Common myeloid progenitor, CD34-positive (primary cell): Measurements from ENCODE around the gene IQCF5. TPM values are rescaled to one million over a fixed set of nuclear protein-coding genes. Genes with fewer than 3 reads are reported as not detected.
"Not testable (repeated sequence)": the region's sequence is repeated elsewhere in the genome, so short reads cannot be mapped to it uniquely, and the experiment has no call there.

ENCODE experiments used
- CTCF ChIA-PET: fragments of 350-600 bp; sonication (Branson Sonifier 250); formaldehyde crosslinking; loops from one replicate; lab custom pipeline; 2021; ENCODE audit warnings: antibody characterized with exemption; lab: Charles Lee
- POLR2A ChIA-PET: fragments of 350-600 bp; sonication (Branson Sonifier 250); formaldehyde crosslinking; loops from one replicate; lab custom pipeline; 2021; ENCODE audit warnings: antibody characterized with exemption; lab: Charles Lee
- DNase-seq, 3 donors: peaks; one replicate each; pipeline versions ENCODE4 v3.0.0 to v3.0.0-alpha.2; 2013
- H3K27ac ChIP-seq, 2 experiments: 1 replicate in 1 of 2; 2 replicates in 1 of 2; pipeline ENCODE4 v1.7.0; 2013; ENCODE audit warnings: inconsistent platforms in 2 of 2, low read length in 2 of 2, mild to moderate bottlenecking in 2 of 2, low read depth in 1 of 2, moderate library complexity in 1 of 2; ENCODE audit not compliant: severe bottlenecking in 2 of 2, insufficient read depth in 1 of 2, poor library complexity in 1 of 2
- H3K27me3 ChIP-seq, 5 experiments: replicated peaks in 2 of 5; 1 replicate in 3 of 5; 2 replicates in 2 of 5; pipeline versions ENCODE4 v1.6.1 to v1.7.0; 2013; ENCODE audit warnings: low read length in 4 of 5, mild to moderate bottlenecking in 2 of 5, moderate library complexity in 2 of 5, inconsistent platforms in 1 of 5; ENCODE audit not compliant: insufficient read depth in 5 of 5, control insufficient read depth in 4 of 5
- H3K36me3 ChIP-seq, 4 experiments: 1 replicate in 2 of 4; 2 replicates in 2 of 4; pipeline versions ENCODE4 v1.6.1 to v1.7.0; 2013; ENCODE audit warnings: low read length in 3 of 4, control low read depth in 1 of 4, mild to moderate bottlenecking in 1 of 4; ENCODE audit not compliant: control insufficient read depth in 4 of 4, insufficient read depth in 4 of 4
- H3K4me1 ChIP-seq, 4 experiments: 1 replicate in 3 of 4; 2 replicates in 1 of 4; pipeline versions ENCODE4 v1.6.1 to v1.7.1; 2013; ENCODE audit warnings: low read length in 3 of 4, mild to moderate bottlenecking in 3 of 4, control low read depth in 1 of 4, inconsistent platforms in 1 of 4, moderate library complexity in 1 of 4; ENCODE audit not compliant: control insufficient read depth in 4 of 4, insufficient read depth in 4 of 4; ENCODE audit errors: control extremely low read depth in 1 of 4
- H3K4me3 ChIP-seq, 7 experiments: 1 replicate in 4 of 7; 2 replicates in 3 of 7; pipeline versions ENCODE4 v1.5.1 to v1.7.0; 2013; ENCODE audit warnings: mild to moderate bottlenecking in 7 of 7, low read length in 6 of 7, moderate library complexity in 6 of 7, inconsistent platforms in 2 of 7, low read depth in 2 of 7, control low read depth in 1 of 7; ENCODE audit not compliant: insufficient read depth in 4 of 7, control insufficient read depth in 1 of 7; ENCODE audit errors: extremely low read depth in 1 of 7
- H3K9me3 ChIP-seq, 5 experiments: 1 replicate in 4 of 5; 2 replicates in 1 of 5; pipeline versions ENCODE4 v1.6.1 to v1.7.1; 2013; ENCODE audit warnings: low read length in 4 of 5, mild to moderate bottlenecking in 2 of 5, inconsistent platforms in 1 of 5, low read depth in 1 of 5, moderate library complexity in 1 of 5; ENCODE audit not compliant: control insufficient read depth in 4 of 5, insufficient read depth in 2 of 5; ENCODE audit errors: control extremely low read depth in 1 of 5
- WGBS: methylation state at CpG from one replicate; pipeline ENCODE4 v1.1.5; 2013; ENCODE audit not compliant: insufficient coverage; 5-methylcytosine and 5-hydroxymethylcytosine counted together
- polyA plus RNA-seq: library from polyadenylated mRNA; unstranded; fragments of 120-200 nt; gene quantifications from one replicate; pipeline ENCODE4 v1.2.1, GENCODE V29; 2013

IQCF5 gene
- polyA plus RNA-seq: not detected

- POLR2A ChIA-PET: no interaction called here
- no peaks in the 10 kb centered on the region for H3K36me3 ChIP-seq
- CTCF ChIA-PET: no interaction called here
- H3K9me3 ChIP-seq: no peaks in the 10 kb centered on the region
- no peak for DNase-seq
- 95% methylated on average over 4 of the region's 4 CpGs for WGBS
- no peak within 1 kb of the TSS for H3K27ac ChIP-seq
- H3K27me3 ChIP-seq: peaks cover 0 to 9% (median 5%) of the 10 kb centered on the region in 5 experiments
- no peaks in the 10 kb centered on the region for H3K4me1 ChIP-seq
- H3K4me3 ChIP-seq: no peak within 1 kb of the TSS
Measured at GRCh38 chr3:51875501-51875900, at the start of gene IQCF5. Gene IQCF5, minus strand, starts transcription at chr3:51875601. Its CDS starts 70 bp downstream, at chr3:51875531.

- ChIA-PET CTCF (interaction anchor here (0.6 to 1.4 kb wide), 2 partner anchors 12 to 1072 kb away, joined by 3 read pairs; no protein-coding TSS in a partner anchor), POLR2A (no interaction called here)
Measured at GRCh38 chr3:51921081-51921578, 45.7 kb upstream of the IQCF5 start.

GRCh38 chr3:51916418-51916817 is 41.0 kb upstream of the IQCF5 start:
- Histone ChIP-seq H3K4me1 (no peaks in the 10 kb centered on the region), H3K36me3 (no peaks in the 10 kb centered on the region), H3K9me3 (no peaks in the 10 kb centered on the region), H3K4me3 (no peak overlapping the region), H3K27ac (no peak overlapping the region), H3K27me3 (peaks cover 0 to 2% (median 0%) of the 10 kb centered on the region in 5 experiments)
- DNase-seq: no peak
- WGBS: 100% methylated on average over 2 of the region's 5 CpGs
- CTCF ChIA-PET: interaction anchor here (0.8 kb wide), 1 partner anchor 23 kb away, joined by 3 read pairs; no protein-coding TSS in a partner anchor
- POLR2A ChIA-PET: no interaction called here

More at GRCh38 chr3:51921081-51921578, 45.7 kb upstream of the IQCF5 start:
- H3K27ac ChIP-seq: no peak overlapping the region
- H3K9me3 ChIP-seq: no peaks in the 10 kb centered on the region
- no peaks in the 10 kb centered on the region for H3K36me3 ChIP-seq
- H3K4me3 ChIP-seq: no peak overlapping the region
- peaks cover 0 to 2% (median 0%) of the 10 kb centered on the region in 5 experiments for H3K27me3 ChIP-seq
- DNase-seq: no peak
- 87% methylated on average over 7 of the region's 11 CpGs for WGBS
- no peaks in the 10 kb centered on the region for H3K4me1 ChIP-seq

- ChIA-PET CTCF (no interaction called here), POLR2A (interaction anchor here (0.6 kb wide), 1 partner anchor 20 kb away, joined by 5 read pairs; no protein-coding TSS in a partner anchor)
- H3K4me3 ChIP-seq: no peak overlapping the region
- H3K36me3 ChIP-seq: no peaks in the 10 kb centered on the region
- H3K27ac ChIP-seq: no peak overlapping the region
- peaks cover 0 to 16% (median 0%) of the 10 kb centered on the region in 5 experiments for H3K9me3 ChIP-seq
- 79% methylated on average over 2 of the region's 4 CpGs for WGBS
- H3K4me1 ChIP-seq: no peaks in the 10 kb centered on the region
- no peak for DNase-seq
- H3K27me3 ChIP-seq: no peaks in the 10 kb centered on the region
Measured at GRCh38 chr3:51908026-51908425, 32.6 kb upstream of the IQCF5 start.

- CTCF ChIA-PET: no interaction called here
- H3K9me3 ChIP-seq: peaks cover 0 to 16% (median 0%) of the 10 kb centered on the region in 5 experiments
- 100% methylated on average over 1 of the region's 2 CpGs for WGBS
- POLR2A ChIA-PET: no interaction called here
- DNase-seq: no peak
- no peak overlapping the region for H3K27ac ChIP-seq
- H3K27me3 ChIP-seq: peaks cover 0 to 13% (median 2%) of the 10 kb centered on the region in 5 experiments
- H3K4me1 ChIP-seq: no peaks in the 10 kb centered on the region
- no peaks in the 10 kb centered on the region for H3K36me3 ChIP-seq
- no peak overlapping the region for H3K4me3 ChIP-seq
Measured at GRCh38 chr3:51904034-51904823, 28.8 kb upstream of the IQCF5 start.

GRCh38 chr3:51902361-51902760 is 27.0 kb upstream of the IQCF5 start:
- CTCF ChIA-PET, H3K4me3 ChIP-seq, POLR2A ChIA-PET, H3K27ac ChIP-seq, DNase-seq, H3K9me3 ChIP-seq, H3K4me1 ChIP-seq, H3K36me3 ChIP-seq: not testable (repeated sequence)
- 84% methylated on average over 3 of the region's 7 CpGs for WGBS
- peaks cover 0 to 20% (median 2%) of the 10 kb centered on the region in 5 experiments for H3K27me3 ChIP-seq

- H3K27me3 ChIP-seq: peaks cover 0 to 28% (median 2%) of the 10 kb centered on the region in 5 experiments
- CTCF ChIA-PET: not testable (repeated sequence)
Measured at GRCh38 chr3:51900043-51900442, 24.6 kb upstream of the IQCF5 start.

More at GRCh38 chr3:51900043-51900442, 24.6 kb upstream of the IQCF5 start:
- H3K27ac ChIP-seq, POLR2A ChIA-PET, DNase-seq, H3K9me3 ChIP-seq, H3K36me3 ChIP-seq, H3K4me3 ChIP-seq, H3K4me1 ChIP-seq: not testable (repeated sequence)
- WGBS: 90% methylated on average over 3 of the region's 7 CpGs
